Retina (tissue), 1 donor: Measurements from ENCODE around the gene EPHA7.

Source experiments
- DNase-seq: peaks from one replicate; pipeline ENCODE4 v3.0.0-alpha.2; 2016

EPHA7 gene

DNA sequence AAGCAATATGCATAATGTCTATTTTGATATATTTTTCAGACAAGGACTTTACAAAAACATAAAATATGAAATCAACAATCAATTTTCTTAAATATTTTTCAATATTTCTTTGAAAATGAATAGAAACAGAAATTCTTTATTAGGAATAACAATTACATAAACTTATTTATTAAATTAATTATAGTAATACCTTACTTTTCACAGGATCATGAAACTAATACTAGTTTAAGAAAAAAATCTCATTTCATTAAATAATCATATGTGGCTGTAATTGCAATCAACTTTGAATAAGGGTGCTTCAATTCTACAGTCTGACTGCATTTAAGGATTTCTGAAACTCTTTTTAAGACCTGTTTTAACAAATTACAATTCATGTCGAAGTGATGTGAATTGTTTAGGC, 26.6 kb downstream of the EPHA7 start:
- DNase-seq, result no peak

DNA sequence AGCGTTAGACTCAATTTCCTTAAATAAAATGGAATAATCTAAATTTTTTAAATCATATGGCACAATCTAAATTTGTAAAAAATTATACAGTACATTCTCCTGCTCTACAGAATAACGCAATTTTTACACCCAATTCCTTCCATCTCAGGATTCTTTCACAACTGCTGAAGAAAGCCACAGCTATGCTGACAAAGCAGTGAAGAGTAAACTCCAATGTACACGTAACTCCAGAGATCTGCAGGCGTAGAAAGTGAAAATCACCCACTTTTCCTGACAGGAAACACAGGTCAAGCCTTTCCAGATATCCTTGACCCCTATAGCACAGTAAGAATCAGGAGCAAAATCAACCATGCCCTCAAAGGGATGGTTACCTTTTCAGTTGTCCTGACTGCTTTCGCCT, 27.4 kb downstream of the EPHA7 start:
- DNase-seq, result no peak

DNA sequence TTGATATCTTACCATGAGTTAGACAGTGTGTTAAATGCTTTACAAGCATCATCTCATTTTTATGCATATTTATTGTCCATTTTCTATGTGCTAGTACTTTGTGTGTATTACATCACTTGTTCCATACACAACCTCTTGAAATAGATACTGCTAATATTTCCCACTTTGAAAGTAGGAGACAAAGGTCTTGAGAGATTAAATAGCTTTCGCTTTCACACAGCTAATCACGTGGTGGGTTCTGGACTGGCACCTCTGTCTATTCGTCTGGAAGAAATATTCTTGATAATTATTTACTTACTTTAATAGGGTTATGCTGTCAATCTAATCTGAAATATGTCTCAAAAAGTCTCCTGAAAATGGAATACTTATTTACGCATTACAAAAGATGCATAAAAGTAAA, 30.2 kb downstream of the EPHA7 start:
- no peak for DNase-seq

DNA sequence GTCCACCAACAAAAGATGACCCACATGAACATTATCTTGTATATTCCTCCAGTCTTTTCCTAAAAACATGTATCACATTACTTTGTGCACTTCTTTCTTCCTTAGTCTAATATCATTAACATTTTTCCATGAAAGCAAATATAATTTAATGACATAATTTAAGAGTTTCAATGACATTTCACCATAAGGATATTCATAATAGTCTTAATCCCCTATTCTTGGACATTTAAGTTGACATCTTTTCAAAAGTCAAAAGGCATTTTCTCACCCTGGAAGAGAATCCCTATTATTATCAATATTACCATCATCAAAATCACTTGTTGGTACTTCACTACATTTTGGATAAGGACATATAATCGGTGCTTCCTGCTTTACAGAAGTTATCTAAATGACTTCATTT, 31.3 kb downstream of the EPHA7 start:
- no peak for DNase-seq

DNA sequence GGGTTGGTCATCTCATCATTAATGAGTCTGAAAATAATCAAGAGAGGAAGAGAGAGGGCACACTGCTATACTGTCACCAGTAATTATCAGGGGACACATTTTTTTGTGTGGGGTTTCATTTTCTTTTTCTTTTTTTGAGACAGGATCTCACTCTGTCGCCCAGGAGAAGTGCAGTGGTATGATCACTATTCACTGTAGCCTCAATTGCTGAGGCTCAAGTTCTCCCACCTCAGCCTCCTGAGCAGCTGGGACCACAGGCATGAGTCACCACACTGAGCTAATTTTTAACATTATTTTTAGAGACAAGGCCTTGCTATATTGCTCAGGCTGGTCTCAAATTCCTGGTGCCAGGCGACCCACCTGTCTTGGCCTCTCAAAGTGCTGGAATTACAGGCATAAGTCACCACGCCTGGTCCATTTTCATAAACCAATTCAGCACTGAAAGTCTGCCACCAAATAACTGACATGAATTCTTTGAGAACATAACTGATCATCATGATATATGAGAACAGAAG, 43.3 kb downstream of the EPHA7 start:
- DNase-seq, result no peak

DNA sequence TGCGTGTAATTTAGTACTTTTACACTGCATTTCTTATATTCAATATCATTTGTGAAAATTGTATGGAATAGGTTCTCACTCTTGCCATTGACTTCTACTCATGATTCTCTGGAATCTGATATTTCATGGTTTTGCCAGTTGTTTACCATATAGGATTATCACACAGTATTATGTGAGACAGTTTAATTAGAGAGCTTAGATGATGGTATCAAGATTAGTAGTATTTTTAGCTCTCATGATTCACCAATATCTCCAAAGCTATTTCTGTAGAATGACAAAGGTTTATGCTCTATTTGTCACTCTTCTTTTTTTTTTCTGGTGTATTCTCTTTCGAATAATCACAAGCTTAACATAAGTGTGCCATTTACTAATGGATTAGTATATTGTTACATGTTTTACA, 45.9 kb downstream of the EPHA7 start:
- no peak for DNase-seq

DNA sequence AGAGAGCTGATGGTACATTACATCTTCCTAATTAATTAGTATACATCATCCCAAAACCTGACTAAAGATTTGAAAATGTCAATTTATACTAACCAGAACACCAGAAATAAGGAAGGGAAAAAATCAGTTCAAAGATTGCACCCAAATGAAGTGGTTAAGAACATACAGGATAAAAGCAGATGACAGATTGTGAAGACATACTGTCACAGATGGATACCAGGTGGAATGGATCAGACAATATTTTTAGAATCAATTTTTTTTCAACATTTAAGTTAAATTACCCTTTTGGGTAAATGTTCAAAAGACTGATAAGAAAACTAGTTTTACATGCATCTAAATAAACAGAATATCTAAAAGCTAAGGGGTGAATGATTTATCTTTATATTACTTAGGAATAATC, 47.6 kb downstream of the EPHA7 start:
- no peak for DNase-seq

DNA sequence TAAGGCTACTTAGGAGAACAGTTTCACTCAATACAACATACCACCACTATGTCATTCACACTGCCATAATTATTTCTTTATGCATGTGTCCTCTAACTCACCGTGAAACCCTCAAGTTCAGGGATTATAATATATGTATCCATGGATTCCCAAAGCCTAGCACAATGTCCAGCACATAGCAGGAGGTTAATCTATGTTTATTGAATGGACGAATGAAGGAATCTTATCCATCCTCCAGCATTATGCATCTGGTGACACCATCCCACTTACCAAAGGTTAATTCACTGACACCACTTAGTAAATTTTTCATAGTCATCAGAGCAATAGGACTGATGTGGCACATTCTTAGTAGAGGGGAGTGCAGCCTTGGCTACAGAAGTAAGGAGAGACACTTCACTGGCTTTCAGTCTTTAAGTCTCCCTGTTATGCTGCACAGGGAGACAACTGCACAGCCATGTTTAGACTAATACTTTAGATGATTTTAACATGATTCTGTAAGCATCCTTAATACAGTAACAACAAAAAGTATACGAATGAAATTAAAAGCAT, 49.7 kb downstream of the EPHA7 start:
- DNase-seq, result no peak

DNA sequence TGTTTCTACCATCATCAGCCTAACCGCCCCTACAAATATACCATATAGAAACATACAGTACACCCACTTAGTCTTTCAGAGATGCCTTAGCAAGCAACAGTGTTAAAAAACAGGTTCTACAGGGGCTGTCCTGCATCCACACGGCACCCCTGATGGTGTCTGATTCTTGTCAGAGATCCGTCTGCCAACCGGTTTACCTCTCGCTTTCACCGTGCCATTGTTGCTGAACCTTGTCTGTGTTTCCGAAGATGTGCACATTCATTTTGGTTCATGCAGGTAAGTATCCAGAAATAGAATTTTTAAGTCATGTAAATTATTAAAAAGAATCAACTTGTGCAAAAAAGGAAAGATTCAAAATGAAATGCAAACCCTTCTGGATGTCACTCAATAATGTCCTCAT, 52.9 kb downstream of the EPHA7 start:
- DNase-seq, result no peak

DNA sequence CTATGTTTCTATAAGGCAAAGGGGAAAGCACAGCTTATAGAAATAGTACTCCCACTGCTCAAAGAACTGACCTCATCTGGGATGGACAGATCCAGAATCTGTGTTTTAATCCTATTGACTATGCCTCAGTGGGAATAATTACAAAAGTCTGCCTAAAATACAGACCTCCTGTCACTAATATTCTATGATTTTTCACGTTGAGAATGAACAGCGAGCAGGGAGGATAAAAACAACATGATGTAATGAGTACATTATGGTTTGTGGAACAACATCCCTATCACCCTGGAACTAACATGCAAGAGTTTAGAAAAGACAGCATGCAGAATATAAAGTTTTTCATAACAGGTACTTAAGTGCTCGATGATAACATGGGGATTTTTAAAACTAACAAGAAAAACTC, 53.9 kb downstream of the EPHA7 start:
- DNase-seq, result no peak

DNA sequence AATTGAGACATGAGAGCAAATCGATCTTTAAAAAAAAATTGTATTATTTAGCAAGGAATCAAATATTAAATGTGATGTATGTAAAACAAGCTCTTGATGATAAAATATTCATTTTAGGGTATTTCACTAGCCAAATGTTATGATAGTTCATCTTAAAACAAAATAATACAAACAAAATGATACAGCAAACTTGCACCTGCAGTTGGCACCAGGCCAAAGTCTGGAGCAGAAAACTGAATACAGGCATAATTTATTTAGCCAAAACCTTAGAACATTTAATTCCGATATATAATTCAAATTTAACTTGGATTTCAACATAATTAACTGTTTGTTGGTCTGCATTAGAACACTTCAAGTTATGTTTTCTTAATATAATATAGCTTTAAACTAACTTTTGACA, 60.9 kb downstream of the EPHA7 start:
- no peak for DNase-seq

DNA sequence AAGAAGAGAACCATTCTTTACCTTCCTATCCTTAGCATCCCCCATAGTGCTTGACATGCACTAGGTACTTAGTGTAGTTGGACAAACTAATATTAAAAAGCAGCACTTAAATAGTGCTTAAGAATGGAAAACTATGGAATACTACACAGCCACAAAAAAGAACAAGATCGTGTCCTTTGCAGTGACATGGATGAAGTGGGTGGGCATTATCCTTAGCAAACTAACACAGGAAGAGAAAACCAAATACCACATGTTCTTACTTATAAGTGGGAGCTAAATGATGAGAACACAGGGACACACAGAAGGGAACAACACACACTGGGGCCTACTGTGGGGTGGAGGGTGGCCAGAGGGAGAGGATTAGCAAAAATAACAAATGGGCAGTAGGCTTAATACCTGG, 66.8 kb downstream of the EPHA7 start:
- no peak for DNase-seq

DNA sequence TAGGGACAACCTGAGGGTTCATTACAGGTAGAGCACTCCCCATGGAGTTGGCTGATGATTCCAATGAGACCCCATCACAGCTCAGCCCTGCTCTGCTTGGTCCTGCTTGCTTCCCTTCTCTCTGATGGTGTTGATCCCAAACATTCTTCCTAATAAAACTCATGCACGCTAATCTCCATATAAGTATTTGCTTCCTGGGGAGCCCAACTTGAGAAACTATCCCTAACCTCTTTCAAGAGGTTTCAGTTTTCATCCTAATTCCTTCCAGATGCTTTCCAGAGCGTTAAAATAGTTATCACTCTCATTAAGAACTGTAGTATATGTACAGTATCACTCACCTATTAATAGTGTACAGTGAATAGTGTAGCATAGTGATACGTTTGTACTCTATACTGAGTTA, 68.1 kb downstream of the EPHA7 start:
- no peak for DNase-seq

DNA sequence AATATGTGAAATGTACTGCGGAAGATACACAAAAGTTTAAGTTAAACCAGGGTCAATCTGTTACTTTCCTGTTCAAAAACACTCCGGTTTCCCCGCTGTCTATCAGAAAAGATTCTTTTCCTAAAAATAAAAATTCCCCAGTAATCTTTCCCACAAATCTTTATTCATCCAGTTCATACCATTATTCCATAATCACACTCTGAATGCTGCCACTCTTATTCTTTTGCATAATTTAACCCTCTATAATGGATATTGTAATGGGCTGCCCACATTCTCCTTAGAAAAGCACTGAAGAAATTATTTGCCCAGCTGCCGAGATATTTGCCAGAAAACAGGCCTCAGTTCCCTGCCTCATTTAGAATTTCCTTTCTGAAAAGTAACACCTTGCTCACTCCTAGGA, 68.6 kb downstream of the EPHA7 start:
- DNase-seq, result no peak

DNA sequence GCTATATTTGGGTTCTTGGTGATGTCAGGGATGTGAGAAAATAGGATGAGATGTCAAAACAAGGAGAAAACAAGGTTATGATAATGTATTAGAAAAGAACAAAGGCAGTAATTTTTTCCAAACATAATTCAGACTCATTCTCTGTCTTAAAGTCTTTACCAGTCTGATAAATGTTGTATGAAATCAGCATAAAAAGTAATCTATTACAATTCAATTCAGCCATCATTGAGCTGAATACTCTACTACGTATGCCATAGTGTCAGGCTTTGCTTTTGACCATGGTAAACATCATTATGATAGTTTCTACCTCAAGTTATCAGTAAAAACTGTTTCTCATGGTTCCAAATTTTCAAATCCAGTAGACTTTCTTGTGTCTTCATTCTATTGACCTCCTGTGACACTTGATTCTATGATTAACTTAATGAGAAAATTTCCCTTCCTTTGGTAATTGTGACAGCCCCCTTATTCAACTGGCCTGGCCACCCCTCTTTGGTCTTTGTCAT, 75.0 kb downstream of the EPHA7 start:
- no peak for DNase-seq

DNA sequence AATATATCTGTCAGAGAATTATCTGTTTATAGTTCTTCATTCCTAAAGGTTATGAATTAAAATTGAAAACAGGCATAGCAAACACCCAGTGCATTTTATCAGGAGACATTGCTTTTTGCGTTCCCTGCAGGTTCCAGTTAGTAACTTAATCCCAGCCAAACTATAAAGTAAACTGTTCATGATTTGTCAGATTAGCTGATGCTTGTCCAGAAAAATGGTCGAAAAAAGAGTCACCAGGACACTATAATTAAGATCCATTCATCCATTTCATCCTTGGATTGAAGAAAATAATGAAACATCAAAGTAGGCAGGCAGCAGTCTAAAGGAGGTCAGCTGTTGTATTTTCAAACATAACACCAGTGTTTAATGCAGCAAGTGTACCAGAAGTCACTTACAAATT, 75.9 kb downstream of the EPHA7 start:
- no peak for DNase-seq

DNA sequence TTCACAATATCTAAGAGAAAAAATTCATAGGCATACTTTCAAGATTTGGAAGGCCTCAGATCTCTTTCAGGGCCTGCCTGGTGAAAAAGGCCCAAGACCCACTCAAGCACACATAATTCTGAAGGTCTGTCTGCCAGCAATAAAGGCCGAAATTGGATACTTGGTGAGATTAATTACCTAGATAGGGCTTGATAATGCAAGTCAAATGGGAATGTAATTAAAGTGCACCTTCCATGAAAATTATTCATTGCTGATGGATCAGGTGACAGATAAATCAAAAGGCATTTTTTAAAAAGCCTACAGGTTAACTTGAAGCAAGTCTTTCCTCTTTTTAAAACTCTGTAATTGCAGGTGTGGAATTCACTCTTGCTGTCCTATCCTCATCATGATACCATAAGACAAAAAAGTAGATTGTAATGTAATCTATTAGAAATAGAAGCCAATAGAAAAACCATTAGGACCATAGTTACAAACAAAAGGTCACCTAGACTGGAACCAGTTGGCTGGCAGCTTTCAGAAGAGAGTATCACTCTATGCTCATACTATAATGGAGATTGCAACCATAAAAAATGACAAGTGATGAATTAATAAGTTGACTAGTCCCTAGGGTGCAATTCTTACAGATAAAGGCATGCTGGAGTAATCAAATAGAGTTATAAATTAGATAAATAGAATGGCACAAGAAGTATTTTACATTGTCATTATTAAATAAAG, 77.3 kb downstream of the EPHA7 start:
- no peak for DNase-seq

DNA sequence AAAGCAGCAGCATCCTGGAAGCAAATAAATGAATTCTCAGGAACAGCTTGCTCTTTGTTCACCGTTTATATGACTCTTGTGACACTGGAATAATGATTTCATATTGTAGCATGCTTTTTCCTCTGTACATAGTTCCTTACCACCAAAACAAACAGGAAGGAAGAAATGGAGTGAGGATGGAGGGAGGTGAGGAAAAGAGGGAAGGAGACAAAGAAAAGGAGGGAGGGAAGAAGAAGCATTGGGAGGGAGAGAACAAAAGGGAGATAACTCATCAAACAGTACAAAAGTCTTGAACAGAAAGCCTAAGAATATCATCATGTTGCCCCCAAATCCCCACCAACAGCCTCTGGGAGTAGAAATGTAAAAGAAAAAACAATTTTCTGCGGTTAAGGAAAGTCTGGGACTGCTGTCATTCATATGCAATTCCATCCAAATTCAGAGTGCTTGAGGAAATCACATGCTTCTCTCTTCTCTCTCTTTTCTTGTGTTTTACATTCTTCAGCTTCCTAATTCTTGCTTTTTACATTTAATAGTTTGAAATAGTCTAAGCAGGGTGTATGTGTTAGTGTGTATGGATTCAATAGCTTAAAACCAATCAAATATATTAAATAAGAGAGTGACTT, 81.5 kb downstream of the EPHA7 start:
- DNase-seq, result no peak

DNA sequence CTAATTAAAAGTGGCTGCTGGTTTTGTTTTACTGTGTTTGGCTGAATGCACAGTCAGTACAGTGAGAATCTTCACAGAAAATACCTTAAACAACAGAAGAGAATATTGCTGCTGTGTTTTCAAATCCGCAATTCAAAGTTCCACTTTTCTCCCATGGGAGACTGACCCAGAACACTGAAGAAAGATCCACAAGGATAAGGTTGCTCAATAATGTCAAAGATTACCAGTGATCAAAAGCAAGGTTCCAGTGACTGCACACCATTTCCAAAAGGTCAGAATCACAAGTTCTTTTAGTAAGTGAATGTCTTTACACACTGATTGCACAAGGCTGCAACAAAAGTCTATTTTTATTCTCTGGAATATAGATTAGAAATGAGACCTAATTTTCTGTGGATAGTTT, 82.3 kb downstream of the EPHA7 start:
- no peak for DNase-seq

DNA sequence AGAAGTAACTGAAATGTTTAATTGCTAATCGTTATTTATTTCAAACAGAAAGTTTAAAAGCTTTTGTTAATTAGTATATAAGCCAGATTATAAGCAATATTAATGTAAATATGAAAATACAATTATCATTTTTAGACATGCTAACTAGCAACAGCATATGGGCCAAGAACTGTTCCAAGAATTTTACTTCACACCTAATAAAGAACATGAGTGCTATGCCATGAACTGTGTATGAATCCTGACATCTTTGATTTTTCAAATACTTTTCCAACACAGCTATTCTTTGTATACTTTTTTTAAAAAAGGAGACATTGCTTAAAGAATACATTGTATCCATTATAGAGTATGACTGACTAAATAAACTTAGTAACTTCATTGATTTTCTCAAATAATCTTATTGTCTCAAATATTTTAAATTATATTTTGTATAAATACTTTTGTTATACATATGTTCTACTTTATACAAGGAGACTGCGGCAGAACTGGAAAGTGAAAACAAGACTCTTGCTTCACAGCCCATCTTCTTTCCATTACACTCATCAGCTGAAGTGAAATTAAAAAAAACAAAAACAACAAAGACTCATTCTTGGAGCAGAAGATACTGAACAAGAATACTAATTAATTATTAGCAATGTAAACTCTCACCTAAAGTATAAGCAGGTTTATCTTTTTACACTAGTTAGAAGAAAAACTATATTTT, 89.9 kb downstream of the EPHA7 start:
- DNase-seq, result no peak

DNA sequence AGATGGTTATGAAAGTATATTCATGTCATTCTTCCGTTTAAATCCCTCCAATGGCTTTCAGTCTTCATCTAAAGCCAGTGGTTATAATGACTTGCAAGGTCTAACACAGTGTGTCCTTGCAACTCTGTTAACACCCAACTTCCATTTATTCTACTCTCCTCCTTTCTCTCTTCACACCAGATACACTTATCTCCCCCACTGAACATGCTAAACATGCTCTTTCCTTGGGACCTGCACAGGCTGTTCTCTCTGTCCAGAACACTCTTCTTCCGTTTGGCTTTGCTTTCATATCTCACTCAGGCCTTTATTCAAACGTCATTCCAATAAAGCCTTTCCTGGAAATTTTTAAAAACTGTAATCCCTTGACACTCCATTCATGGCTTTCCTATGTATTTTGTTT, 91.5 kb downstream of the EPHA7 start:
- DNase-seq, result no peak

DNA sequence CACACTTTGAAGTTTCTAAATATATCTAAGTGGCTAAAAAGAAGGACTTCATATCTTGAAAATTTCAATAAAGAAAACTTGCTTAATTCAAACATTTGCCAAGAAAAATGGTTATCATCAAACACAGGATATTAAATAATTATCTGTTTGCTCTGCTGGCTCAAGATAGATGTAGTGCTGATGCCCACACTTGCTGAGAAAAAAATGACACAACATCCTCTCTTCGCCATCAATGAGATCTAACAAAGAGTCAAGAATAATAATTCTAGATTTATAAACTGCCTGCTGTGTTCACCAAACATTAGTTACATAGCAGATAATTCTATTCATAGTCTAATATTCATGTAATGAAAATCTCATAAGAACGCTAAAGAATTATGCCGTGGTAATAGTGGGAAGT, 93.6 kb downstream of the EPHA7 start:
- DNase-seq, result no peak

DNA sequence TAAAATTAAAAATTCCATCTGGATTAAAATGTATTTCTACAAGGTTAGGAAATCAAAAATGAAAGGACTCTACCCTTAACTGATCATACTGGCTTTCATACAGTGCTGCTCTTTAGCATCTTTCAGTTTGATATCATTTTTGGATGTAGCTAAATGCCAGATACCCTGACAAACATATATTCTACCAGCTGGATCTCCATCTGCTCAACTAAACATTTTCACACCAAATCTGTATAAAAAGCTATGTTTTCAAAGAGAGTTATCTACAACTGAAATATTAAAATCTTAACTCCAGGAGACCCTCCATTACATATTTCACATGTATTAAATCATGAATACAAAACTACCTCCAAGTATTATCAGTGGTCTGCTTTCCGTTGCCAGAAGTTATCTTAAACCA, 95.7 kb downstream of the EPHA7 start:
- no peak for DNase-seq

DNA sequence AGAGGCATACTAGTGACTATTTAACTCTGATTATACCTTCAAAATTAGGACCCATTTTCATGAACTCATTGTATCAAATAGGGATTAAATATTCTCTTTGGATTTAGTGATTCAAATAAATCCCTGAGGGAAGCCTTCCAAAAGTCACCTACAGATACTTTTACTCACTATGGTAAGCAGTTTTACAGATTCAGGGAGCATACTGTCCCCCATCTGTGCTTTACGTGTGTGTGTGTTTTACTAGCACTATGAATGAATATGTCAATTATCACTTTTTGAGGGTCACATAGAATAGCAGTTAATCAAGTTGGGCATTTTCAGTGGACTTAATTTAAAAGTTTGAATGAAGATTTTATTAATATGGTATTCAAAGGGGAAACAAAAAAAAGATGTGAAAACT, 96.7 kb downstream of the EPHA7 start:
- no peak for DNase-seq
